ENCODE results near the gene ZSWIM4. TPM values are rescaled to one million over a fixed set of nuclear protein-coding genes. Genes with fewer than 3 reads are reported as not detected.

ZSWIM4 gene
- total RNA-seq, 6 experiments from 2014 or later, result 5.0 to 6.0 (median 5.2) TPM

GRCh38 chr19:13839938-13840304 lies 44.7 kb downstream of the ZSWIM4 start:
- peaks cover 50% of the 10 kb centered on the region for H3K36me3 Mint-ChIP-seq (ENCODE audit: low read depth)
- no peak for DNase-seq
- H3K4me1 Mint-ChIP-seq (ENCODE audit: low read depth), result peaks cover 56% of the 10 kb centered on the region
- TF ChIP-seq CTCF (IDR thresholded peaks at IDR 0.05), result no peak
- peaks cover 80% of the 10 kb centered on the region for H3K27me3 Mint-ChIP-seq (ENCODE audit: insufficient read depth)
- peak overlapping the region; percentile 99 for H3K4me3 Mint-ChIP-seq
- peaks cover 69% of the 10 kb centered on the region for H3K9me3 Mint-ChIP-seq
- H3K27ac Mint-ChIP-seq, result peak overlapping the region; percentile 100

GRCh38 chr19:13840305-13841085 lies 45.3 kb downstream of the ZSWIM4 start:
- Mint-ChIP-seq H3K4me1 (ENCODE audit: low read depth) (peaks cover 59% of the 10 kb centered on the region), H3K27me3 (ENCODE audit: insufficient read depth) (peaks cover 74% of the 10 kb centered on the region), H3K27ac (peak overlapping the region; percentile 100), H3K36me3 (ENCODE audit: low read depth) (peaks cover 50% of the 10 kb centered on the region), H3K4me3 (peak overlapping the region; percentile 99), H3K9me3 (peaks cover 63% of the 10 kb centered on the region)
- peak; percentile 75 for DNase-seq
- no peak; the same call in 1 of the 2 replicates for TF ChIP-seq CTCF (IDR thresholded peaks at IDR 0.05)

- no peak for TF ChIP-seq CTCF (IDR thresholded peaks at IDR 0.05)
- DNase-seq, result peak; percentile 59
- H3K4me3 Mint-ChIP-seq, result peak overlapping the region; percentile 99
- H3K27ac Mint-ChIP-seq, result peak overlapping the region; percentile 100
- peaks cover 55% of the 10 kb centered on the region for H3K9me3 Mint-ChIP-seq
- H3K4me1 Mint-ChIP-seq (ENCODE audit: low read depth), result peaks cover 61% of the 10 kb centered on the region
- peaks cover 46% of the 10 kb centered on the region for H3K36me3 Mint-ChIP-seq (ENCODE audit: low read depth)
- H3K27me3 Mint-ChIP-seq (ENCODE audit: insufficient read depth), result peaks cover 66% of the 10 kb centered on the region
These were observed 46.1 kb downstream of the ZSWIM4 start for GRCh38 chr19:13841086-13841961.

- Mint-ChIP-seq H3K9me3 (peaks cover 49% of the 10 kb centered on the region), H3K4me3 (peak overlapping the region; percentile 99), H3K36me3 (ENCODE audit: low read depth) (peaks cover 42% of the 10 kb centered on the region), H3K27me3 (ENCODE audit: insufficient read depth) (peaks cover 60% of the 10 kb centered on the region), H3K27ac (peak overlapping the region; percentile 100), H3K4me1 (ENCODE audit: low read depth) (peaks cover 61% of the 10 kb centered on the region)
- DNase-seq, result peak; percentile 43
- no peak for TF ChIP-seq CTCF (IDR thresholded peaks at IDR 0.05)
These were observed 46.7 kb downstream of the ZSWIM4 start for GRCh38 chr19:13841962-13842290.

- H3K27ac Mint-ChIP-seq, result peak overlapping the region; percentile 100
- DNase-seq, result peak; percentile 75
- H3K4me1 Mint-ChIP-seq (ENCODE audit: low read depth), result peaks cover 57% of the 10 kb centered on the region
- H3K36me3 Mint-ChIP-seq (ENCODE audit: low read depth), result peaks cover 37% of the 10 kb centered on the region
- H3K4me3 Mint-ChIP-seq, result peak overlapping the region; percentile 99
- H3K27me3 Mint-ChIP-seq (ENCODE audit: insufficient read depth), result peaks cover 54% of the 10 kb centered on the region
- TF ChIP-seq CTCF (IDR thresholded peaks at IDR 0.05), result peak; percentile 39
- peaks cover 44% of the 10 kb centered on the region for H3K9me3 Mint-ChIP-seq
These were observed 47.3 kb downstream of the ZSWIM4 start for GRCh38 chr19:13842291-13843103.

Data from HFFc6 (cell line).